Gastroesophageal sphincter (tissue), 4 donors: ENCODE measurements around the gene TMEM150B. TPM values are rescaled to one million over a fixed set of nuclear protein-coding genes. Genes with fewer than 3 reads are reported as not detected.

Experiments
- ATAC-seq: fragments of 150-250 bp; one replicate; pipeline ENCODE4 v1.9.1; 2016; ENCODE audit warnings: mild to moderate bottlenecking, moderate library complexity
- H3K27ac ChIP-seq, 4 donors: fragments of 200-600 bp; sonication (generic) in 3 of 4; 1 replicate in 3 of 4; 2 replicates in 1 of 4; pipeline ENCODE4 v1.5.1; 2016 to 2019
- H3K27me3 ChIP-seq: fragments of 200-600 bp; sonication (generic); one replicate; pipeline ENCODE4 v1.5.1; 2019
- H3K36me3 ChIP-seq, 2 donors: fragments of 200-600 bp; sonication (generic); one replicate each; pipeline ENCODE4 v1.5.1; 2019; ENCODE audit warnings: control low read depth in 1 of 2
- H3K4me1 ChIP-seq, 3 donors: fragments of 200-600 bp; sonication (generic); 1 replicate in 2 of 3; 2 replicates in 1 of 3; pipeline ENCODE4 v1.5.1; 2016 to 2019; ENCODE audit warnings: control low read depth in 2 of 3
- H3K4me3 ChIP-seq, 2 donors: fragments of 200-600 bp; sonication (generic); one replicate each; pipeline ENCODE4 v1.5.1; 2019; ENCODE audit warnings: mild to moderate bottlenecking in 1 of 2, moderate library complexity in 1 of 2
- H3K9me3 ChIP-seq, 3 donors: fragments of 200-600 bp; sonication (generic); one replicate each; pipeline ENCODE4 v1.5.1; 2017 to 2019; ENCODE audit warnings: control low read depth in 2 of 3
- EP300 ChIP-seq: sonication (generic); formaldehyde crosslinking; IDR thresholded peaks from one replicate; pipeline ENCODE4 v1.6.1; 2017; ENCODE audit warnings: antibody characterized with exemption, mild to moderate bottlenecking
- POLR2A ChIP-seq, 2 donors: fragments of 450-650 bp; IDR thresholded peaks; one replicate each; pipeline ENCODE4 v1.6.1; 2017; ENCODE audit warnings: antibody characterized with exemption in 2 of 2, mild to moderate bottlenecking in 2 of 2, moderate library complexity in 1 of 2
- POLR2AphosphoS5 ChIP-seq: sonication (generic); formaldehyde crosslinking; IDR thresholded peaks from one replicate; pipeline ENCODE4 v1.6.1; 2017; ENCODE audit warnings: antibody characterized with exemption
- WGBS, 2 donors: methylation state at CpG; one replicate each; pipeline ENCODE4 v1.1.5; 2018; ENCODE audit warnings: low coverage in 1 of 2; 5-methylcytosine and 5-hydroxymethylcytosine counted together
- total RNA-seq, 4 donors: library from RNA; depleted of rRNA; stranded (reverse); fragments of >200 nt; gene quantifications; one replicate each; pipeline ENCODE4 v1.1.0, GENCODE V29; 2016
- TF ChIP-seq, protein P1 (sequence below), 4 experiments: fragments of 200-600 bp in 2 of 4; fragments of 450-650 bp in 2 of 4; sonication (generic) in 1 of 4; IDR thresholded peaks; one replicate each; pipeline ENCODE4 v1.5.1; 2017 to 2019; ENCODE audit warnings: antibody characterized with exemption in 4 of 4, mild to moderate bottlenecking in 2 of 4, moderate library complexity in 2 of 4

Gene TMEM150B
- total RNA-seq, 4 donors from 2014 or later: 2.2 to 12.4 (median 3.3) TPM; not detected in 1

DNA sequence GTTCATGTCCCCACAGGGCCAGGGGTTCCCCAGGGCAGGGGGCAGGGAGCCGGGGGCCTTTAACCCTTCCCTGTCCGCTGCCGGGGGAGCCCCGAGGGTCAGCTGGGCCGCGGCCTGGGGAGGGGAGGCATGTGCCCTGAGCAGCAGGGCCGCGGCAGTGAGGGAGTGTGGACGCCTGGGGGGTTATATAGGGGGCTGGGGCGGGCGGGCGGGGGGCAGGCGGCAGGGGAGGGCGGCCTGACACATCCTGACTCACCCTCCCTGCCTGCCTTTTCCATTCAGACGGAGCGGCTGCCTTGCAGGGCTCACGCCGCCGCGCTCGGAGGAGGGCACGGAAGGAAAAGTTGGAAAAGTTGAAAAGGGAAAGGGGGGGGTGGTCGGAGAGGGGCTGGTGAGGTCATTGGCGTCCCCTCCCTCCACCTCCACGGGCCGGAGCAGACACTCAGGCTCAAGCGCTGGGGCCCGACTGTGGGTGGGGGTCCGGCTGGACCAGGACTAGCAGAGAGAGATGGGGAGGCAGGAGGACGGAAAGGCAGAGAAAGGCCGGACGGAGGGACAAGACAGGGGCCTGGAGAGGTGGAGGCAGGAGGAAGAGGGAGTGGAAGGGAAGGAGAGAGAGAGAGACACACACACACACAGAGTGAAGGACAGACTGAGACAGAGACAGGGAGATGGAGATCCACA, 45.3 kb upstream of the TMEM150B start, which contains the start of gene IL11:
Gene IL11 (minus strand): TSS at position 159 of the 684 bp plus-strand sequence. CDS start 153 bp downstream, at position 6.
- TF ChIP-seq POLR2A (IDR thresholded peaks at IDR 0.05) (no peak), EP300 (no peak), POLR2AphosphoS5 (no peak)
- TF ChIP-seq, protein P1, sequence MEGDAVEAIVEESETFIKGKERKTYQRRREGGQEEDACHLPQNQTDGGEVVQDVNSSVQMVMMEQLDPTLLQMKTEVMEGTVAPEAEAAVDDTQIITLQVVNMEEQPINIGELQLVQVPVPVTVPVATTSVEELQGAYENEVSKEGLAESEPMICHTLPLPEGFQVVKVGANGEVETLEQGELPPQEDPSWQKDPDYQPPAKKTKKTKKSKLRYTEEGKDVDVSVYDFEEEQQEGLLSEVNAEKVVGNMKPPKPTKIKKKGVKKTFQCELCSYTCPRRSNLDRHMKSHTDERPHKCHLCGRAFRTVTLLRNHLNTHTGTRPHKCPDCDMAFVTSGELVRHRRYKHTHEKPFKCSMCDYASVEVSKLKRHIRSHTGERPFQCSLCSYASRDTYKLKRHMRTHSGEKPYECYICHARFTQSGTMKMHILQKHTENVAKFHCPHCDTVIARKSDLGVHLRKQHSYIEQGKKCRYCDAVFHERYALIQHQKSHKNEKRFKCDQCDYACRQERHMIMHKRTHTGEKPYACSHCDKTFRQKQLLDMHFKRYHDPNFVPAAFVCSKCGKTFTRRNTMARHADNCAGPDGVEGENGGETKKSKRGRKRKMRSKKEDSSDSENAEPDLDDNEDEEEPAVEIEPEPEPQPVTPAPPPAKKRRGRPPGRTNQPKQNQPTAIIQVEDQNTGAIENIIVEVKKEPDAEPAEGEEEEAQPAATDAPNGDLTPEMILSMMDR (IDR thresholded peaks at IDR 0.05): no peak
- peaks cover 98% of the 10 kb centered on the region for H3K27me3 ChIP-seq
- no peak within 1 kb of the TSS for H3K27ac ChIP-seq
- peaks cover 0 to 30% (median 13%) of the 10 kb centered on the region in 3 donors for H3K4me1 ChIP-seq
- H3K4me3 ChIP-seq: peak within 1 kb of the TSS in 1 of 2 donors; percentile 38
- ATAC-seq: no peak
- no peaks in the 10 kb centered on the region for H3K9me3 ChIP-seq
- no peaks in the 10 kb centered on the region for H3K36me3 ChIP-seq
- 6% methylated on average over 12 of the region's 32 CpGs; no CpG with 5 or more reads in 1 of the 2 donors for WGBS, 2 donors

DNA sequence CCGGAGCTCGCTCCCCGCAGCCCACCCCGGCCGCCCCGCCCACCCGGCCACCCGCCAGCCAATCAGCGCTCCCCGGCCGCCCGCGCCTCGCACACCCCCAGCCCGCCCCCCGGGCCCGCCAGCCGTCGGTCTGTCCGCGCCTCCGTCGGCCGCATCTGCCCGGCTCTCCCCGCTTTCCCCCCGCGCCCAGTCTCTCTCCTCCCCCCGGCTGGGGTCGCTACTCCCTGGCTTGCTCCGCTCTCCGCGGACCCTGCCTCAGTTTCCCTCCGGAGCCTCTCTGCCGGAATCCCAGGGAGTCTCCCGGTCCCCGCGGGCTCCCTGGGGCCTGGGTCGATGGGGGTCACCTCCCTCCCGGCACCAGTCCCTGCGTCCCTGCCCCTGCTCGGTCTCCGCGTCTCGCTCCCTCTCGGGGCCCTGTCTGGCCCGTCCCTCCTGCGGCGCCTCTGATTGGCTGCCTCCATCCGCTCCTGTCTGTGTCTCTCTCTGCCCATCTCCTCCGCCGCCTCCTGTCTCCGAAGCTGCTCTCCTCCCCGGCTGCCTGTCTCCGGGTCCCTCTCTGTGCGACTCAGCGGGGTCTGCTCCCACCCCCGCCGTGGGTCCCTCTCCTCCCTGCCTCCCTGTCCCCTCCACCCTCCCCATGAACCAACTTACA, 44.6 kb upstream of the TMEM150B start:
- Histone ChIP-seq H3K27ac (no peak overlapping the region), H3K27me3 (peaks cover 98% of the 10 kb centered on the region), H3K36me3 (no peaks in the 10 kb centered on the region), H3K9me3 (no peaks in the 10 kb centered on the region), H3K4me3 (peak overlapping the region in 1 of 2 donors; percentile 38), H3K4me1 (peaks cover 0 to 30% (median 13%) of the 10 kb centered on the region in 3 donors)
- 0% methylated on average over 6 to 8 of the region's 59 CpGs for WGBS, 2 donors
- TF ChIP-seq POLR2A (IDR thresholded peaks at IDR 0.05) (no peak), EP300 (no peak), POLR2AphosphoS5 (no peak)
- TF ChIP-seq, protein P1 (IDR thresholded peaks at IDR 0.05): no peak
- ATAC-seq: peak; percentile 52

DNA sequence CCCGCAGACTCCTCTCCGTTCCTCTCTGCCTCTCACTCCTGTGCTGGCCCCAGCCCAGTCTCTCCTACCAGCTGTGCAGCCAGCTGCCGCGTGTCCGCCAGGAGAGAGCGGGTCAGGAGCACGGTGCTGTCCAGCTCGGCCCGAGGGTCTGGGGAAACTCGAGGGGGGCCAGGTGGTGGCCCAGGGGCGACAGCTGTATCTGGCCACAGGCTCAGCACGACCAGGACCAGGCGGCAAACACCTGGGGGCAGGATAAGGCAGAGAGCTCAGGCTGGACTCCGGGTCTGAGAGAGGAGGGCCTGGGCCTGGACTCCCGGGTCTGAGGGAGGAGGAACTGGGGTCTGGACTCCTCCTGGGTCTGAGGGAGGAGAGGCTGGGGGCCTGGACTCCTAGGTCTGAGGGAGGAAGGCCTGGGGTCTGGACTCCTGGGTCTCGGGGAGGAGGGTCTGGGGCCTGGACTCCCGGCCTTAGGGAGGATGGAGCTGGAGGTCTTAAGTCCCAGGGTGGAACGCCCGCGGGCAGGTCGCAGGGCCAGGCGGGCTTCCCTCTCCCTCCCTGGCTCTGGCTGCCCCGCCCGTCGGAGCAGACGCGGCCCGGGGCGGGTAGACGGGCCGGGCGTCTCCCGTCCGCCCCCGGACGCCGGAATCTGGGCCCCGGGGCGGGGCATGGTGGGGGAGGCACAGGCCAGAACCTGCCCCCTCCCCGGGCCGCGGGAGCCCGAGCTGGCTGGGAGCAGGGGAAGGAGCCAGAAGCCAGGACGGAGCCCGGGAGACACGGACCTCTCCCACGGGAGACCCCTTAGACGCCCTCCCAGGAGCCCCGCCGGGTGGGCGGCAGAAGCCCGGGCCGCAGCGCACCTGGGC, 43.8 kb upstream of the TMEM150B start:
- H3K9me3 ChIP-seq: no peaks in the 10 kb centered on the region
- 0% methylated on average over 1 of the region's 54 CpGs; no CpG with 5 or more reads in 1 of the 2 donors for WGBS, 2 donors
- peaks cover 0 to 24% (median 10%) of the 10 kb centered on the region in 3 donors for H3K4me1 ChIP-seq
- no peak overlapping the region for H3K27ac ChIP-seq
- ATAC-seq: peak; percentile 29
- no peaks in the 10 kb centered on the region for H3K36me3 ChIP-seq
- peaks cover 94% of the 10 kb centered on the region for H3K27me3 ChIP-seq
- peak overlapping the region in 1 of 2 donors; percentile 38 for H3K4me3 ChIP-seq
- TF ChIP-seq POLR2A (IDR thresholded peaks at IDR 0.05) (no peak), POLR2AphosphoS5 (no peak), EP300 (no peak)
- TF ChIP-seq, protein P1 (IDR thresholded peaks at IDR 0.05): no peak

DNA sequence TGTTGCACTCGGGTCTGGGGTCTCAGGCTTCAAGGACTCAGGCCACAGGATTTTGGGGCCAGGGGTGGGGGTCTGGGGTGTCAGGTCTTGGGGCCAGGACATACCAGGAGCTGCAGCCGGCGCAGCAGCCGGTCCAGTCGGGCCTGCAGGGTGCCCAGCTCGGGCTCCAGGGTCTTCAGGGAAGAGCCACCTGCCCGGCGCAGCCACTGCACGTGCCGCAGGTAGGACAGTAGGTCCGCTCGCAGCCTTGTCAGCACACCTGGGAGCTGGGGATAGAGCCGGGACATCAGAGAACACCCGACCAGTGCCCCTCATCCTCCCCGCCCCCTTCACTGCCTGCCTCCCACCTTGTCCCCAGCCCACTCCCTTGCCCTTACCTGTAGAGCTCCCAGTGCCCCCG, 43.0 kb upstream of the TMEM150B start:
- Histone ChIP-seq H3K27ac (no peak overlapping the region), H3K9me3 (no peaks in the 10 kb centered on the region), H3K36me3 (no peaks in the 10 kb centered on the region), H3K4me1 (peaks cover 0 to 21% (median 10%) of the 10 kb centered on the region in 3 donors), H3K4me3 (no peak overlapping the region), H3K27me3 (peaks cover 85% of the 10 kb centered on the region)
- TF ChIP-seq, protein P1 (IDR thresholded peaks at IDR 0.05): no peak
- TF ChIP-seq POLR2A (IDR thresholded peaks at IDR 0.05) (no peak), POLR2AphosphoS5 (no peak), EP300 (no peak)
- no CpG with 5 or more reads among the region's 16 CpGs for WGBS, 2 donors
- ATAC-seq: no peak
